ENCODE data around the gene MELK. TPM values are rescaled to one million over a fixed set of nuclear protein-coding genes. Genes with fewer than 3 reads are reported as not detected.

MELK gene
- total and polyA plus RNA-seq, 2 of the 4 experiments (the other 2 are of a cell fraction), result 20.8 to 27.4 TPM

DNA sequence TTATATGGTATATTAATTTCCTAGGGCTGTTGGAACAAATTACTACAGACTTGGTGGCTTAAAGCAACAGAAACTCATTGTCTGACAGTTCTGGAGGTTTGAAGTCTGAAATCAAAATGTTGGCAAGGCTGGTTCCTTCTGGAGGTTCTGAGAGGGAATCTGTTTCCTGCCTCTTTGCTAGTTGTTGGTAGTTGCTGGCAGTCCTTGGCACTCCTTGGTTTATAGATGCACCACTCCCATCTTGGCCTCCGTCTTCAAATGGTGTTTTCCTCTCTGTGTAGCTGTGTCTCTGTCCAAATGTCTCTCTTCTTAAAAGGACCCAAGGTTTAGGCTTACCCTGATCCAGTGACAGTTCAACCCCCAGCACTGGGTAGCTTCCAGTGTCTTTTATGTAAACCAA lies 17.5 kb downstream of the MELK start:
- POLR2A ChIA-PET (ENCODE audit: unreplicated experiment), result no interaction called here
- Histone ChIP-seq H3K4me2 (ENCODE audit: low read depth, low read length) (no peak overlapping the region), H2AK5ac (ENCODE audit: low read depth, low read length) (no peak overlapping the region), H3K9ac (ENCODE audit: low read depth, low read length) (no peak overlapping the region), H3K4me3 (ENCODE audit: insufficient read depth, low read depth, low read length) (no peak overlapping the region), H4K20me1 (ENCODE audit: insufficient read depth, low read length) (no peaks in the 10 kb centered on the region), H4K8ac (ENCODE audit: low read depth in 2 of 2, low read length in 2 of 2) (no peak overlapping the region), H2AFZ (replicated peaks; ENCODE audit: low read length, poor library complexity) (peak overlapping the region; percentile 7), H2BK20ac (ENCODE audit: low read depth, low read length) (no peak overlapping the region), H3K4me1 (ENCODE audit: control insufficient read depth, insufficient read depth, low read length) (no peaks in the 10 kb centered on the region; the same call in 1 of the 2 replicates), H3K14ac (replicated peaks; ENCODE audit: low read depth, low read length) (no peak overlapping the region), H3K4ac (ENCODE audit: low read depth, low read length) (no peak overlapping the region), H3K9me3 (ENCODE audit: control insufficient read depth, insufficient read depth, low read length) (no peaks in the 10 kb centered on the region), H3K56ac (ENCODE audit: extremely low read depth, insufficient read depth, low read length) (no peak overlapping the region), H4K5ac (ENCODE audit: low read depth, low read length) (no peak overlapping the region), H3K23ac (ENCODE audit: low read depth, low read length) (no peak overlapping the region), H3K27me3 (ENCODE audit: control insufficient read depth, insufficient read depth, low read length) (no peaks in the 10 kb centered on the region), H2BK5ac (ENCODE audit: low read depth, low read length, poor library complexity, severe bottlenecking) (no peak overlapping the region), H3K18ac (ENCODE audit: low read depth, low read length) (no peak overlapping the region), H3K27ac (ENCODE audit: insufficient read depth, low read length) (no peak overlapping the region), H2BK15ac (ENCODE audit: low read depth, low read length) (no peak overlapping the region), H4K91ac (ENCODE audit: insufficient read depth, low read depth, low read length) (no peak overlapping the region), H3K79me1 (ENCODE audit: low read depth in 1 of 2, low read length in 2 of 2) (peaks cover 37 to 39% of the 10 kb centered on the region in 2 experiments), H3K36me3 (ENCODE audit: control insufficient read depth, insufficient read depth, low read length) (peaks cover 7% of the 10 kb centered on the region), H2BK120ac (ENCODE audit: low read depth, low read length) (no peak overlapping the region), H3K9me1 (ENCODE audit: insufficient read depth, low read length) (peaks cover 4% of the 10 kb centered on the region), H2AK9ac (replicated peaks; ENCODE audit: low read depth, low read length, poor library complexity) (peak overlapping the region; percentile 37)
- intact Hi-C loops (cut with micrococcal nuclease) (no loop called here), dilution Hi-C loops (cut with HindIII; ENCODE audit: low sequenced_read_pairs, unreplicated experiment) (no loop called here), in situ Hi-C loops (cut with MboI; ENCODE audit: low sequenced_read_pairs) (no loop called here)
- TF ChIP-seq FOS (IDR thresholded peaks at IDR 0.05; ENCODE audit: low read depth, low read length), result no peak
- TF ChIP-seq, protein P1, sequence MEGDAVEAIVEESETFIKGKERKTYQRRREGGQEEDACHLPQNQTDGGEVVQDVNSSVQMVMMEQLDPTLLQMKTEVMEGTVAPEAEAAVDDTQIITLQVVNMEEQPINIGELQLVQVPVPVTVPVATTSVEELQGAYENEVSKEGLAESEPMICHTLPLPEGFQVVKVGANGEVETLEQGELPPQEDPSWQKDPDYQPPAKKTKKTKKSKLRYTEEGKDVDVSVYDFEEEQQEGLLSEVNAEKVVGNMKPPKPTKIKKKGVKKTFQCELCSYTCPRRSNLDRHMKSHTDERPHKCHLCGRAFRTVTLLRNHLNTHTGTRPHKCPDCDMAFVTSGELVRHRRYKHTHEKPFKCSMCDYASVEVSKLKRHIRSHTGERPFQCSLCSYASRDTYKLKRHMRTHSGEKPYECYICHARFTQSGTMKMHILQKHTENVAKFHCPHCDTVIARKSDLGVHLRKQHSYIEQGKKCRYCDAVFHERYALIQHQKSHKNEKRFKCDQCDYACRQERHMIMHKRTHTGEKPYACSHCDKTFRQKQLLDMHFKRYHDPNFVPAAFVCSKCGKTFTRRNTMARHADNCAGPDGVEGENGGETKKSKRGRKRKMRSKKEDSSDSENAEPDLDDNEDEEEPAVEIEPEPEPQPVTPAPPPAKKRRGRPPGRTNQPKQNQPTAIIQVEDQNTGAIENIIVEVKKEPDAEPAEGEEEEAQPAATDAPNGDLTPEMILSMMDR (conservative IDR thresholded peaks at IDR 0.05; ENCODE audit: low read depth, low read length), result no peak
- TF ChIP-seq POLR2A (IDR thresholded peaks at IDR 0.05; ENCODE audit: low read depth, low read length), result no peak
- TF ChIP-seq CEBPB (IDR thresholded peaks at IDR 0.05; ENCODE audit: low read depth, low read length), result no peak
- TF ChIP-seq, protein P2, sequence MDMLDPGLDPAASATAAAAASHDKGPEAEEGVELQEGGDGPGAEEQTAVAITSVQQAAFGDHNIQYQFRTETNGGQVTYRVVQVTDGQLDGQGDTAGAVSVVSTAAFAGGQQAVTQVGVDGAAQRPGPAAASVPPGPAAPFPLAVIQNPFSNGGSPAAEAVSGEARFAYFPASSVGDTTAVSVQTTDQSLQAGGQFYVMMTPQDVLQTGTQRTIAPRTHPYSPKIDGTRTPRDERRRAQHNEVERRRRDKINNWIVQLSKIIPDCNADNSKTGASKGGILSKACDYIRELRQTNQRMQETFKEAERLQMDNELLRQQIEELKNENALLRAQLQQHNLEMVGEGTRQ (IDR thresholded peaks at IDR 0.05; ENCODE audit: low read depth, low read length), result no peak
- no peak for TF ChIP-seq RAD21 (IDR thresholded peaks at IDR 0.05; ENCODE audit: low read length)
- TF ChIP-seq MAFK (IDR thresholded peaks at IDR 0.05; ENCODE audit: low read depth, low read length), result no peak
- no peak for TF ChIP-seq CHD1 (IDR thresholded peaks at IDR 0.05; ENCODE audit: low read depth, low read length)
- no peak for TF ChIP-seq MXI1 (IDR thresholded peaks at IDR 0.05; ENCODE audit: borderline replicate concordance, low read depth, low read length)
- TF ChIP-seq ELK1 (IDR thresholded peaks at IDR 0.05; ENCODE audit: borderline replicate concordance, low read depth, low read length), result no peak
- TF ChIP-seq RFX5 (IDR thresholded peaks at IDR 0.05; ENCODE audit: low read depth, low read length), result no peak
- no peak for TF ChIP-seq RCOR1 (IDR thresholded peaks at IDR 0.05; ENCODE audit: insufficient replicate concordance, low read length)
- BruUV-seq (replicated peaks), result no TSS peak
- no peak for ATAC-seq (ENCODE audit: low read depth)
- DNase-seq, result no peak
- CTCF ChIA-PET, result no interaction called here
- no CpG with 5 or more reads among the region's 1 CpG for WGBS, 2 experiments (ENCODE audit: extremely low coverage in 2 of 2, insufficient read length in 1 of 2)
